HG03280 (cell line): ENCODE measurements around the gene TBCD.

Experiments
- ATAC-seq: cut with Tn5 transposase; IDR thresholded peaks from one replicate; pipeline ENCODE4 v1.9.1; 2021; ENCODE audit warnings: mild to moderate bottlenecking, moderate library complexity; ENCODE audit not compliant: unreplicated experiment

TBCD gene

DNA sequence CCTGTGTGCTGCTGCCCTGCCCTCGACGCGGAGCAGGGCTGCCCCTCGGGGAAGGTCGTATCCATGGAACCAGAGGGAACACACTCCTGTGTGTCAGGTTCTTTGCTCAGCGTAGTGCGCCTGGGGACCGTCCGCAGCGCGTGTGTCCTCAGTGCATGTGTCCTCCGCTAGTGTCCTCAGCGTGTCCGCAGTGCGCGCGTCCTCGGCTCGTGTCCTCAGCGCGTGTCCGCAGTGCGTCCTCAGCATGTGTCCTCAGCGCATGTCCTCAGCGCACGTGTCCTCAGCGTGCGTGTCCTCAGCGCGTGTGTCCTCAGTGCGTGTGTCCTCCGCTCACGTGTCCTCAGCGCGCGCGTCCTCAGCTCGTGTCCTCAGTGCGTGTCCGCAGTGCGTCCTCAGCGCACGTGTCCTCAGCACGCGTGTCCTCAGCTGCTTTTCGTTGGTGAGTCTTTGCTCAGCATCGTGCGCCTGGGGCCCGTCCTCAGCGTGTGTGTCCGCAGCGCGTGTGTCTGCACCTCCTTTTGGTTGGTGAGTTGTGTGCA is 147.2 kb downstream of the TBCD start:
- ATAC-seq = no peak

DNA sequence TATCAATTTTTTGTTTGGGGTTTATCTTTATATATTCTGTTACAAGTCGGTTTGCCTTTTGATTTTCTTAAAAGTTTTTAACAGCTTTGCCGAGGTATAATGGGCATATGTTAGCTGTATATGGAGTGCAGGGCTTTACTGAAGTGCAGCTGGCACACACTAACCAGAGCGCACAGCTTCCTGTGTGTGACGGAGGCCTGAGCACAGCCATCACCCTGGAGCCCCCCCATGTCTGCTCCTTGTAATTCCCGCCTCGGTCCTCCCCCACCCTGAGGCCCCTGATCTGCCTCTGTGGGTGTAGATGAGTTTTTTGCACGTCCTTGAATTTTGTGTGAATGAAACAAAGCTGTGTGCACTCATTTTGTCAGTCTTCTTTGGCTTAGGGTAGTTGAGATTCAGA is 148.1 kb downstream of the TBCD start:
- ATAC-seq = no peak

DNA sequence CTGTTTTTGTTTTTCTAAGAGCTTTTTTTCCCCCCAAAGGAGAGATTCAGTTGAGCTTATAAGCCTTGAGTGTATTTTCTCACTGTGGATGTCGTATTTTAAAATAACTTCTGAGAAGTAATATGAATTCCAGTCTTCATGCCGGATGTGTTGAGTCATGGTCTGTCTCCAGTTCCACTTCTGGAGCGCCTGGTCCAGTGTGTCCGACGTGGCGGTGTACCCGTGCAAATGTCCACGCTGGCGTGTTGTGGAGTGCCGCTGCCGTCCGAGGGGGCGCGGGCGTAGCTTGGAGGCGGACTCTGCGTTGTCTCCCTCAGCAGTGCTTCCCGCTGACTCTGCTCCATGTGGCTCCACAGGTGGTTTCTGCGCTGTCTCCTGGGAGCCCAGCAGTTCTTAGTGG is 148.9 kb downstream of the TBCD start:
- no peak for ATAC-seq

DNA sequence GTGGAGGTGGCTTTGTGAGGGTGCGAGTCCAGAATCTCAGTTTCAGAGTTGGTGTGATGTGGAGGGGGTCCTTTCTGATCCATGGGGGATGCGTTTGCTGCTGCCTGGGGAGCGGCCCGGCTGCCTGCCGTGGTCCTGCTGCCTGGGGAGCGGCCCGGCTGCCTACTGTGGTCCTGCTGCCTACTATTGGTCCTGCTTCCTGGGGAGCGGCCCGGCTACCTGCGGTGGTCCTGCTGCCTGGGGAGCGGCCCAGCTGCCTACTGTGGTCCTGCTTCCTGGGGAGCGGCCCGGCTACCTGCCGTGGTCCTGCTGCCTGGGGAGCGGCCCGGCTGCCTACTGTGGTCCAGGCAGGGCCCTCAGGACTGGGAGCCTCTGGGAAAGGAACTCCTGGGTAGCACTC is 149.5 kb downstream of the TBCD start:
- ATAC-seq = no peak

DNA sequence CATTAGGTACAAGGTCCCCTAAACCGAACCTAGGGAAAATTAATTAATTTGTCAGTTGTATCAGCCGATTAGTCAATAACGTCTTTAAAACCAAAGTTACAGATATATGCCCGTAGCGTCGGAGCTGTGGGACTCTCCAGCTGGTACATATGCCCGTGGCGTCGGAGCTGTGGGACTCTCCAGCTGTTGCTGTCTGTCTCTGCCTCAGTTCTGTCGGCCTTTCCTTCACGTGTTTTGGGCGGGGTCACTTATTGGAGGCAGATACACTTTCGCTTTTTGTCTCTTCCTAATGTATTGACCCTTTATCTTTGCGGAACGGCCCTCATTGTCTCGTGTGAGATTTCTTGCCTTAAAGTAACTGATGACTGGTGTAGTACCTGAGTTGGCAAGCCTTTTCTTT is 150.0 kb downstream of the TBCD start:
- ATAC-seq = no peak

DNA sequence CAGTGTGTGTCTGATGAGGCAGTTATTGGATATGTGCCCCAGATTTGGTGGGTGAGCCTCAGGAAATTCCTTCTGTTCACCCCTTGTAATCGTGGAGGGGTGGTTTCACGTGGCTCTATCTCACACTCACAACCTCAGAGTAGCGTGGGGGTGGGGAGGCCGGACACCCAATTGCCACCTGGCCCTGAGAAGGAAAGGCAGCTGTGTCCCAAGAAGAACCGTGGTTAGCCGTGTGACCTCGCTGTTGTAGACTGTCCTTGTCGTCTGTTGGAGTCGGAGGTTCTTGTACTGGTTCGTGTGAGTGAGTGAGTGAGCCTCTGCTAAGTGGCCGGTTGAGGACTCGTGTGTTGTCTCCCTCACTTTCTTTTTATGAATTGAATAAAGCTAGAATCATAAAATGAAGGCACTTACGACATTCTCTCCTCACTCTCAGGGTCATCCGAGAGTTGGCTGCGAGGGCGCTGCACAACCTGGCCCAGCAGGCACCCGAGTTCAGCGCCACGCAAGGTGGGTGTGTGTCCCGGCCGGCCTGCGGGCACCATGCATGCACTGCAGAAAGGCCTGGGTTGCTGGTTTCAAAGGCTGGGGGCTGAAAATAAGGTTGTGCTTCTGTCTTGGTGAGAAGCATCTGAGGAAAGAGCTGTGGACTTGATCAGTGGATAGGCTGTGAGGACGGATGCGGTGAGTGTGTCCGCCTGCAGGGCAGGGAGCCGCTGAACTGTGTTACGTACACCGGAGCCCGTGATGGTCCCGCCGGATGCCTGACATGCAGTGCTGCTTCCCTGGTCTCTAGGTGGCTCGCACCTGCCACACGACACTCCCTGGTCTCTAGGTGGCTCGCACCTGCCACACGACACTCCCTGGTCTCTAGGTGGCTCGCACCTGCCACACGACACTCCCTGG is 151.4 kb downstream of the TBCD start:
- no peak for ATAC-seq

DNA sequence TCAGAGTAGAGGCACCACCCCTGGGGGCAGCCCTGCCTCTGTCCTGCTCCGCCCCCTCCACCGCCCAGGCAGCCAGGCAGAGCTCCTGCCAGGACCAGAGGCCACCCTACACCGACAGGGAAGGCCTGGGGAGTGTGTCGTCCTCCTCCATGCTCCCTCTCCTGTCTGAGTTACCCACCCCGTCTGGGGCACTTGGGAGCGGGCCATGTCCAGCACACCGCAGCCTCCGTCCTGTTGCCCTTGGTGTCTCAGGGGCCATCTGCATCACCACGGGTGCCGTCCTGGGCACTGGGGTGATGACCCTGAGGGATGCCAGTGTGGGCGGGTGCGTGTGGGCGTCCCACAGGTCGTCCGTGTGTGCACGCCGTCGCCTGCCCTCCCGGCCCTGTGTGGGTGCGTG is 153.3 kb downstream of the TBCD start:
- no peak for ATAC-seq

DNA sequence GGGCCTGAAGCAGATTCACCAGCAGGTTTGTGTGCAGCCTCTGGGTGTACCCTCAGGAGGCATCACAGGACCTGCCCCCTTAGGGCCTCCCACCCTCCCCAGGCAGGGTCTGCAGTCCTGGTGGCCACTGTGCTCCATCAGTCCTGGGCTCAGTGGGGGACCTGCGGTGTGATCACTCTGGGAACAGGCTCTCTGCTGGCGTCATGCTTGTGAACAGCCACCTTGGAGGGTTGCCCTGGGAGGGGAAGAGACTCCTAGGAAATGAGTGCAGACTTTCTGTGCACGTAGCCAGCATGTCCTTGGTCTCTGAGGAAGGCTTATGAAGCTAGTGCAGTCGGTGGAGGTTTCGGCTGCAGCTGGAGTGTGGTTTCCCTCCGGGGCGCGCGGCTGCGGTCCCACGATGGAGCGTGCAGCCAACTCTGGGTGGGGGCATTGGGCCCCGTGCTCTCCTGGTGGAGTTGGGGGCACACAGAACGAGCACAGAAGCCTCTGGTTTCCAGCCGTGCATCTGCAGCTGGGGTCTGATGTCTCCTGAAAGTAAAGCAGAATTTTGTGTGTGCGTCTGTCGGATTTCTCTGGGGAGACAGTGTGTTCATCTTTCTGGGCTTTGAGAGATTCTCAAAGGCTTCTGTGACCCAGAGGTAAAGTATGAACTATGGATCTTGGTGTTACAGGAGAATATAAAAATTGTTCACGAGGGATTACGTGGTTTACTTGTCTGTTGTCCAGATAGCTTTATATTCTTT is 156.1 kb downstream of the TBCD start:
- ATAC-seq = no peak

DNA sequence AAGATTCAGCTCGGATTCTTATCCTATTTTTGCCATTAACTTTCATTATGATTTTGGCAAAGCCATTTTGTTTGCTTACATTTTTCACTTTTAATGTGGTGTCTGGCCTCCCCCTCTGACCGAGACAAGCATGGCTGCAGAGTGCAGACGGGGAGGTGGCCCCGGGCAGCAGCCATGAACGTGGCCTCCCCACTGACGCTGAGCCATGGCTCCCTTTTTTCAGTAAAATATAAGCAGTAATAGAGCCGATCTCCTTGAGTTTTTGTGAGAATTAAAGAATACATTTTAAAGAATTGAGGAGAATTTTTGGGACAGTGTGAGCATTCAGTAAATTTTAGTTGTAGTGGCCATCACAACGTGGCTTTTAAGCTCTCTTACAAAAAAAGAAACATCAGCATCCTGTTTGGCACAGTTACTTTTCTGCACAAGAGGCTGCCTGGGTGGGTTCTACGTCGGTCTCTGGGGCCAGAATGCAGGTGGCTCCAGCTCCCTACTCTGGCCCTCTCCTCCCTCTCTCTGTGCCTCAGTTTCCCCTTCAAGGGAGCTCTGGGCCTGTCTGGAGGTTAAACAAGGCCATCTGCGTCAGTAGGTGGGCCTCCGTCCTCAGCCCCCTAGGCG is 156.8 kb downstream of the TBCD start:
- no peak for ATAC-seq

DNA sequence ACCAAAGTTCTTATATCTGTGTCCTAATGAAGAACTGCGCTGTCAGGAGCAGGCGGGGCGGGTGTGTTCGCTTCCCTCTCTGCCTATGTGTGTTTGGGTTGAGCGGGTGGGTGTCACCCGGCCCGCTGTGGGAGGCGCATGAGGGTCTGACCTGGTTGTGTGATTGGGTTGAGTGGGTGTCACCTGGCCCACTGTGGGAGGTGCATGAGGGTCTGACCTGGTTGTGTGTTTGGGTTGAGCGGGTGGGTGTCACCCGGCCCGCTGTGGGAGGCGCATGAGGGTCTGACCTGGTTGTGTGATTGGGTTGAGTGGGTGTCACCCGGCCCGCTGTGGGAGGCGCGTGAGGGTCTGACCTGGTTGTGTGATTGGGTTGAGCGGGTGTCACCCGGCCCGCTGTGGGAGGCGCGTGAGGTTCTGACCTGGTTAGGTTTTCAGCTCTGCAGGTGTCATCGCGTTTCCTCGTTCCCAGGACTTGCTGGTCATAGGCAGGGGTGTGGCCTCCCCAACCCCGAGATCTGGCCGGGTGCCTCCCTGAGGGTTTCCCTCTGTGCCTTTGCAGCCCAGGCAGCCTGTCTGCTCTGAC is 157.5 kb downstream of the TBCD start:
- no peak for ATAC-seq

DNA sequence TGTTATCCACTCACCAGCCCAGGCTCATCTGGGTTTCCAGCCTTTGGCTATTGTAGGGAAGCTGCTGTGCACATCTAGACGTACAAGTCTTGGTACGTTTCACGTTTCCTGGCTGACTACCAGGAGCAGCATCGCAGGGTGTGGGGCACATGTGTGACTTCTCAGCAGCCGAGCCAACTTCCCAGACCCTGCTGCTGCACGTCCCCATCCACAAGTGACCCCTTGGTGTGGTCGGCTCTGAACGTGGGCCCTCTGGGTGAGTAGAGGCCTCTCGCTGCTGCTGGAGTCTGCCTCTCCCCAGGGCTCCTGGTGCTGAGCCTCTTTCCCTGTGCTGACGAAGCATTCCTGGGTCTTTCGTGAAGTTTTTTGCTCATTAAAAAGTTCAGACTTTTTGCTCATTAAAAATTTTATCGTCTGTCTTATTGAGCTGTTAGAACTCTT is 158.2 kb downstream of the TBCD start:
- ATAC-seq = no peak

DNA sequence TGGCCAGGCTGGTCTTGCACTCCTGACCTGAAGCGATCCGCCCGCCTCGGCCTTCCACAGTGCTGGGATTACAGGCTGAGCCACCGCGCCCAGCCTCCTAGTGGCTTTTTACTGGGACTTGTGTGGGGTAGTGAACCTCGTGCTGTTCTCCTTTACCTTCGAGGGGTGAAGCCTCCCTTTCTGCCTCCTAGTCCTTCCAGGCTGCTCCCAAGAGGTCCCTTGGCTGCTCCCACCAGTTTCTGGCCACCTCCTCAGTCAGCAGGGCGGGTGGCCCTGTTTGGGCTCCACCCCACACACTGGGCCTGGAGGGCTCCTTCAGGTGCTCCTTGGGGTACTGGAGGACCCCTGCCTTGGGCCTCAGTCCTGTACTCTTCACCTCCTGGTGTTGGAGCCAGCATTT is 158.9 kb downstream of the TBCD start:
- no peak for ATAC-seq

DNA sequence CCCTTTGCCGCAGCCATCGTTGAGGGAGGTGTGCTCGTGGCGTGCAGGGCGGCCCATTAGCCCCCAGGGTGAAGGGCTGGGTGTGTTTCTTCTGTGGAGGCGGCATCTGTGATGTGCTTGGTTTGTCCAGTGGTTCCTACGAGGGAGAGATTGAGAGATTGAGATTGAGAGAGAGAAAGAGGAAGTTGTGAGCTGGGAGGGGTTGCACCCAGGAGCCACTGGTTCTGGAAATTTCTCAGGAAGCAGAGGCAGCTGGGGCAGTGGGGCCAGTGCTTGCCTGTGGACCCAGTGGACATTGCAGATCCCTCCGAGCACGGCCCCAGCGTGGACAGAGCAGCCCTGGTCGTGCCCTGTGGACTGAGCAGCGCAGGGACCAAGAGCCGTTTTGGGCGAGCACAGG is 160.0 kb downstream of the TBCD start:
- ATAC-seq = no peak

DNA sequence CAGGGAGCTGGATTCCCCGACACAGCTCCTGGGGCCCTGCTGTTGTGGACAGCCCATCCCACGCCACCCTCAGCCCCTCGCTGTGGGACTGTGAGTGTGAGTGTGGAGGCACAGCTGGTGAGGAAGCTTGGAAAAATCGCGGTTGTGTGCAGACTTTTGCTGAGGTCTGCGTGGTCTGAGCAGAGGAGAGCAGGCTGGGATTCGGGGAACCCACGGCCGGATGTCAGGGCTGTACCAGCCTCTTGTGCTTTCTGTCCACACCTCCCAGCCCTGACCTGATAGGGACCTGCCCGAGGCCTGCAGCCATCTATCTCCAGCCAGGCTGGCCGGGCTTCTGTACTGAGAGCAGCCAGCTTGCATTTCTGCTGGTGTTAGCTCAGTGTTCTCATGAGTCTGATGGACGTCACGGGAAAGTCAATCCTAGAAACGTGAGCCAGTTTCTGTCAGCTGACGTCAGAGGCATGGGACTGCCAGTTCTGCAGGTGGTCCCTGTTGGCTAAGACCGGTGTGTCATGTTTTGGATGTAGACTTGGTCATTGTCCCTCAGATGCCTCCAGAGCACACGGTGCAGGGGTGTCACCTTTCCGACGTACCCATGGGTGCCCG is 160.7 kb downstream of the TBCD start:
- no peak for ATAC-seq

DNA sequence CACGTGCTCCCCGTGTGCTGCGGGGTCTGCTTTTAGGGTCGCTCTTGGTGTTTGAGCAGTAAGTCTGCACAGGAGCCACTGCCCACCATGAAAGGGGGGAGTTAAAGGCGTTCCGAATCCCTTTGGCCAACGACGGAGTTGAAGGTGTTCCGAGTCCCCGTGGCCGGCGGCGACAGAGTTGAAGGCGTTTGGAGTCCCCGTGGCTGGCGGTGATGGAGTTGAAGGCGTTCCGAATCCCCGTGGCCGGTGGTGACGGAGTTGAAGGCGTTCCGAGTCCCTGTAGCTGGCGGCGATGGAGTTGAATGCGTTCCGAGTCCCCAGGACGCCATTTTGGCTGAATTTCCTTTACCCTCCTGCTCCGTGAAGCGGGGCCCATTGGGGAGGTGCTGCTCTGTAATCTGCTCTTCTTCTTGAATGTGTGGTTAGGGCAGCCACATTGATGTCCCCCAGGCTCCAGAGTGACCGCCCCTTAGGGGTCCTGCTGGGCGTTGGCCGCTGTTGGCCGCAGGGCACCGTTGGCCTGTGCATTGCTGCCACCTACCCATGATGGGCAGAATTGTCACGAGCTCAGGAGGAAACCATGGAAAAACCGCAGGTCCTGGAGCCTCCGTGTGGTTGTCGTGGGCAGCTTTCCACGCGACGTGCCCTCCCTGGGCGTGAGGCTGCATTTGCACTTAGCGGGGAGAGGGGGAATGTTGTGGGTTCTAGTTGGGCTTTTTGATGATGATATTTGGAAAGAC is 161.6 kb downstream of the TBCD start:
- no peak for ATAC-seq

DNA sequence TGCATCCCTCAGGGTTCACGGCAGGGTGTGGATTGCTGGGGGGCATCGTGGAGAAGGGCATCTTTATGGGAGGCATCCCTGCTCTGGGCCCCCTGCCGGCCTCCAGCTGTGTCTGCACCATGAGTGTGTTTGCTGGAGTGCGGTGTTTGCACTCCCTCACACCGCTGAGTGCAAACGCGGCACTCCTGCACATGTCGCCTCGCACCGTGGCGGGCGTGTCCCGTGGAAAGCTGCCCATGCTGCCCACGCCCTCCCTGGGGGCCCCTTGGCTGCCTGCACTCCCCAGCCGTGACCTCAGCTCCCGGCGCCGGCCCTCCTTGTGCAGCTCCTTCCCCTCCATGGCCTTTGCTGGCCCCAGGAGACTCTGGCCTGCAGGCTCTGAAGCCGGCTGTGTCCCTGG is 162.5 kb downstream of the TBCD start:
- ATAC-seq = no peak

DNA sequence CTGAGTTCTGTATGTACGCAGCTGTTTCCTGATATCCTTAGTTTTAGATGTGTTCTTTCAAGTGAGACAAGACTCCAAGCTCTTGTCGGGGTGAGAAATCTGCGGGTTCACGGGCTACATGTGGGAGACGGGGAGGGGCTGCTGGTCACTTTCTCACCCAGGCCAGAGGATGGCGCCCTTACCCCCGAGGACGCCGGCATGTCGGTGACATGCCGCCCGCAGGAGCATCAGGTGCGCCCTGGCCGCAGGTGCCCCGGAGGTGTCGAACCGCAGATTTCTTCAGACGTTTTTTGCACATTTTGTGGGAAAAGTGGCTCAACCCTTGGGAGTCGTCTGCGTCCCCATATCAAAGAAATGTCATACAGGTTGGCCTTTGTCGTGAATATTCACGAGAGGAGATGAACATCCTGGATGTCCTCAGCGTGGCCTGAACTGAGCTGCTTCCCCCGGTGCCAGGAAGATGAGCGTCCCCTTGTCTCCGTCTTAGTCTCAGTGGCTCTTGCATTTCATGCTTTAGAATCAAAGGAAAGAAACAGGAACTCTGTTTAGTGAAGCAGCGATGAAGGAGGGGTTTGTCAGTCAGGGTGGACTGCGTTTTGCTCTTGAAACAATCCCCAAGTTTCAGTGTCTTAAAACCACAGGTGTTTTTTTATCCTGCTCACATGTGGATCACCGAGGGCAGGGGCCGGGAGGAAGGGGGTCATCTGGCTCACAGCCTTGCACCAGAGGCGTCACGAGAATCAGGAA is 163.3 kb downstream of the TBCD start:
- no peak for ATAC-seq

DNA sequence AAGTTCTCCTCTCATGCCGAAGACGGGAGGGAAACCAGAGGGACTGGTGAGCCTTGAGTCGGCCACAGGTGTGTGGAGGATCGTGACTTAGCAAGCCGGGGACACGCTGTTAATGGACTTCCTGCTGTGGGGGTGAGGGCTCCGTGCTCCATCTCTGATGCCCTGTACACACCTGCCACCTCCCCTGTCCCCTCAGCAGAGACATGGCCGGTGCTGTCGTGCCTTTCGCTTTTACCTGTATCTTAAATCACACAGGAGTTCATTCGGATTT is 163.8 kb downstream of the TBCD start:
- no peak for ATAC-seq

DNA sequence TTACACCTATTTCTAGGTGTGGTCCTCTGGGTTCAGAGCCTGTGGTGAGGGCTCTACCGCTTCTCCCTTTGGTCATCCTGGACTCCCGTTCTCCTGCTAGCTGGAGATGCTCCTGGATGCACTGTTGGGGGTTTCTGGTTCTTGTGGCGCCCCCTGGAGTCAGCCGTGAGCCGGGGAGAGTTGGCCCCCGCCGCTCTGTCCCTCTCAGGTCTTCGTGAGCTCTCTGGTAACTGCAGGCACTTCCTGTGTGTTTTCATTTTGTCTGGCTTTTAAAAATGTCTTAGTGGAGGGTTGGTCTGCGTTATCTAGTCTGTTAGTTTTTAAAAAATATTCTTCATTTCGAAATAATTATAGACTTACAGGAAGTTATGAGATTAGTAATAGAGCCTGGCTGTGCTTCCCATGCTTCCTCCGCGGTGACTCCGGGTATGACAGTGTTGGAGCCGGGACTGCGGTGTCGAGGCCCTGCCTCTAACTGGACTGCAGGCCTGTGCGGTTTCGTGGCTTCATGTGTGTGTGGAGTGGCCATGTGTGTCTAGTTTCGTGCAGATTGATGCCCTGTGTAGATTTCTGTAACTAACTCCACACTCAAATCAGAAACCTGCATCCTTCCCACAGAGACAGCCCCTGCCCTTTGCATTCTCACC is 166.0 kb downstream of the TBCD start:
- ATAC-seq = no peak
